B cell (primary cell): ENCODE measurements around the gene ISCU.

Experiments
- EZH2 ChIP-seq: IDR thresholded peaks from 2 replicates; pipeline ENCODE4 v1.6.1; 2012; ENCODE audit warnings: borderline replicate concordance, low read depth, mild to moderate bottlenecking, moderate library complexity, low read length; ENCODE audit not compliant: insufficient read depth, poor library complexity, severe bottlenecking
- TF ChIP-seq, protein P1 (sequence below): fragments of 200-600 bp; IDR thresholded peaks from one replicate; pipeline ENCODE4 v1.8.0; 2022; ENCODE audit warnings: antibody characterized with exemption, mild to moderate bottlenecking

GRCh38 chr12:108543652-108544051 lies 18.7 kb upstream of the ISCU start:
- TF ChIP-seq, protein P1, sequence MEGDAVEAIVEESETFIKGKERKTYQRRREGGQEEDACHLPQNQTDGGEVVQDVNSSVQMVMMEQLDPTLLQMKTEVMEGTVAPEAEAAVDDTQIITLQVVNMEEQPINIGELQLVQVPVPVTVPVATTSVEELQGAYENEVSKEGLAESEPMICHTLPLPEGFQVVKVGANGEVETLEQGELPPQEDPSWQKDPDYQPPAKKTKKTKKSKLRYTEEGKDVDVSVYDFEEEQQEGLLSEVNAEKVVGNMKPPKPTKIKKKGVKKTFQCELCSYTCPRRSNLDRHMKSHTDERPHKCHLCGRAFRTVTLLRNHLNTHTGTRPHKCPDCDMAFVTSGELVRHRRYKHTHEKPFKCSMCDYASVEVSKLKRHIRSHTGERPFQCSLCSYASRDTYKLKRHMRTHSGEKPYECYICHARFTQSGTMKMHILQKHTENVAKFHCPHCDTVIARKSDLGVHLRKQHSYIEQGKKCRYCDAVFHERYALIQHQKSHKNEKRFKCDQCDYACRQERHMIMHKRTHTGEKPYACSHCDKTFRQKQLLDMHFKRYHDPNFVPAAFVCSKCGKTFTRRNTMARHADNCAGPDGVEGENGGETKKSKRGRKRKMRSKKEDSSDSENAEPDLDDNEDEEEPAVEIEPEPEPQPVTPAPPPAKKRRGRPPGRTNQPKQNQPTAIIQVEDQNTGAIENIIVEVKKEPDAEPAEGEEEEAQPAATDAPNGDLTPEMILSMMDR = no peak
- no peak for TF ChIP-seq EZH2
